HCT116 (cell line): Measurements from ENCODE around the gene CDKL4. TPM values are rescaled to one million over a fixed set of nuclear protein-coding genes. Genes with fewer than 3 reads are reported as not detected.
"Not testable (repeated sequence)": the region's sequence is repeated elsewhere in the genome, so short reads cannot be mapped to it uniquely, and the experiment has no call there.

Source experiments
- ATAC-seq: fragments of 200-7000 bp; cut with Tn5 transposase; 2 replicates; pipeline ENCODE4 v1.9.1; 2020; ENCODE audit warnings: mild to moderate bottlenecking, moderate library complexity
- BruUV-seq: library from RNA; stranded (reverse); fragments of 400-500 nt; replicated peaks from 2 replicates; lab custom pipeline; 2021; lab: Mats Ljungman, UMichigan
- CTCF ChIA-PET: fragments of 300-600 bp; sonication (Branson Sonifier 250); formaldehyde crosslinking; loops from one replicate; lab custom pipeline; 2021; ENCODE audit warnings: antibody characterized with exemption; lab: Charles Lee
- POLR2A ChIA-PET: fragments of 300-600, 350-600 bp; sonication (Branson Sonifier 250); formaldehyde crosslinking; loops from one replicate; lab custom pipeline; 2021; ENCODE audit warnings: antibody characterized with exemption; lab: Charles Lee
- RAD21 ChIA-PET, 2 experiments: fragments of 300-600 bp; sonication (Branson Sonifier 250); formaldehyde crosslinking; loops; one replicate each; lab custom pipeline; 2023; ENCODE audit warnings: low total read pairs in 2 of 2; ENCODE audit not compliant: uncharacterized antibody in 2 of 2, unreplicated experiment in 2 of 2, low non-redundant PET in 1 of 2; lab: Charles Lee
- DNase-seq: peaks from one replicate; pipeline ENCODE4 v3.0.0-alpha.2; 2010; ENCODE audit warnings: low read depth, low spot score
- H2AFZ ChIP-seq: fragments of 200-600 bp; shearing (Covaris generic), sonication (generic); 2 replicates; pipeline ENCODE4 v1.6.1; 2017; ENCODE audit warnings: low read depth, mixed run types, mixed read lengths, antibody characterized with exemption, low read length; ENCODE audit not compliant: poor library complexity, severe bottlenecking
- H3K27ac ChIP-seq: 2 replicates; pipeline ENCODE4 v1.5.1; 2012; ENCODE audit warnings: low read depth, low read length
- H3K27me3 ChIP-seq: fragments of 200-600 bp; sonication (generic); 2 replicates; pipeline ENCODE4 v1.6.1; 2016; ENCODE audit warnings: mixed run types, low read length, mixed read lengths; ENCODE audit not compliant: insufficient read depth
- H3K36me3 ChIP-seq, 2 experiments: fragments of 200-500 bp in 1 of 2; fragments of 200-600 bp in 1 of 2; sonication (Bioruptor generic) in 1 of 2; sonication (generic) in 1 of 2; 2 replicates each; pipeline versions ENCODE4 v1.5.1 to v1.6.1; 2014 to 2016; ENCODE audit warnings: low read length in 2 of 2, inconsistent platforms in 1 of 2, mixed read lengths in 1 of 2, mixed run types in 1 of 2; ENCODE audit not compliant: insufficient read depth in 2 of 2, control insufficient read depth in 1 of 2
- H3K4me1 ChIP-seq, 2 experiments: fragments of 200-600 bp in 1 of 2; sonication (generic) in 1 of 2; 2 replicates each; pipeline versions ENCODE4 v1.5.1 to v1.6.1; 2012 to 2017; ENCODE audit warnings: low read length in 2 of 2, inconsistent platforms in 1 of 2, mild to moderate bottlenecking in 1 of 2, mixed read lengths in 1 of 2, mixed run types in 1 of 2, moderate library complexity in 1 of 2; ENCODE audit not compliant: insufficient read depth in 2 of 2, control insufficient read depth in 1 of 2
- H3K4me2 ChIP-seq: fragments of 200-600 bp; sonication (generic); 2 replicates; pipeline ENCODE4 v1.6.1; 2017; ENCODE audit warnings: mixed run types, low read length, mixed read lengths
- H3K4me3 ChIP-seq, 2 experiments: fragments of 200-600 bp in 1 of 2; sonication (generic) in 1 of 2; replicated peaks in 1 of 2; 2 replicates each; pipeline ENCODE4 v1.5.1; 2011 to 2016; ENCODE audit warnings: low read length in 2 of 2, control low read depth in 1 of 2, low read depth in 1 of 2, mild to moderate bottlenecking in 1 of 2, mixed read lengths in 1 of 2, mixed run types in 1 of 2
- H3K79me2 ChIP-seq: fragments of 200-600 bp; sonication (generic); 2 replicates; pipeline ENCODE4 v1.6.1; 2017; ENCODE audit warnings: mild to moderate bottlenecking, mixed run types, low read length, moderate library complexity, mixed read lengths; ENCODE audit not compliant: insufficient read depth
- H3K9ac ChIP-seq: fragments of 200-600 bp; sonication (generic); 2 replicates; pipeline ENCODE4 v1.6.1; 2016; ENCODE audit warnings: low read length, mixed read lengths
- H3K9me2 ChIP-seq: fragments of 200-600 bp; sonication (generic), shearing (Covaris generic); 2 replicates; pipeline ENCODE4 v1.6.1; 2017; ENCODE audit warnings: mixed run types, mild to moderate bottlenecking, moderate library complexity; ENCODE audit not compliant: insufficient read depth
- H3K9me3 ChIP-seq, 2 experiments: fragments of 200-500 bp in 1 of 2; fragments of 200-600 bp in 1 of 2; sonication (Bioruptor generic) in 1 of 2; sonication (generic) in 1 of 2; 2 replicates each; pipeline ENCODE4 v1.6.1; 2014 to 2017; ENCODE audit warnings: low read length in 2 of 2, mixed read lengths in 2 of 2, inconsistent platforms in 1 of 2, low read depth in 1 of 2, mild to moderate bottlenecking in 1 of 2, mixed run types in 1 of 2, moderate library complexity in 1 of 2; ENCODE audit not compliant: control insufficient read depth in 1 of 2, insufficient read depth in 1 of 2
- H4K20me1 ChIP-seq: fragments of 200-600 bp; sonication (generic), shearing (Covaris generic); 2 replicates; pipeline ENCODE4 v1.6.1; 2017; ENCODE audit warnings: mixed run types, mild to moderate bottlenecking, moderate library complexity; ENCODE audit not compliant: insufficient read depth
- EZH2 ChIP-seq: fragments of 200-600 bp; sonication (generic); IDR thresholded peaks from 2 replicates; pipeline ENCODE4 v1.6.1; 2017; ENCODE audit warnings: antibody characterized with exemption, mixed run types
- POLR2AphosphoS5 ChIP-seq: IDR thresholded peaks from 2 replicates; pipeline ENCODE4 v1.6.1; 2011; ENCODE audit warnings: mild to moderate bottlenecking, low read depth, low read length, moderate library complexity
- SRF ChIP-seq: IDR thresholded peaks from 2 replicates; pipeline ENCODE4 v1.6.1; 2012; ENCODE audit warnings: low read depth
- TCF7L2 ChIP-seq: IDR thresholded peaks from 2 replicates; pipeline ENCODE4 v1.7.0; 2011; ENCODE audit warnings: borderline replicate concordance, inconsistent platforms; ENCODE audit not compliant: insufficient read depth, insufficient read length; ENCODE audit errors: extremely low read depth
- intact Hi-C: fragments of 100-400 bp; cut with micrococcal nuclease; formaldehyde crosslinking; loops from 2 replicates; pipeline ENCODE4 v1.10.0; 2022
- total RNA-seq: library from RNA; stranded (reverse); gene quantifications from one replicate; pipeline ENCODE4 v1.2.1, GENCODE V29; 2021; ENCODE audit not compliant: unreplicated experiment

CDKL4 gene
- total RNA-seq, 1 experiment from 2014 or later, result 0.27 TPM

GRCh38 chr2:39246382-39246980 lies 2.7 kb upstream of the CDKL4 start:
- H3K4me1 ChIP-seq, result no peaks in the 10 kb centered on the region
- no peak overlapping the region for H3K27ac ChIP-seq
- POLR2A ChIA-PET, result no interaction called here
- H3K36me3 ChIP-seq, result peaks cover 0 to 1% of the 10 kb centered on the region in 2 experiments; a peak in 1 of 4 replicates
- H3K9me2 ChIP-seq, result no peaks in the 10 kb centered on the region
- no peak overlapping the region for H2AFZ ChIP-seq
- no peak overlapping the region for H3K4me2 ChIP-seq
- BruUV-seq, result no TSS peak
- no peaks in the 10 kb centered on the region for H3K27me3 ChIP-seq
- intact Hi-C loops, result no loop called here
- RAD21 ChIA-PET, result no interaction called here
- H4K20me1 ChIP-seq, result no peaks in the 10 kb centered on the region
- ATAC-seq, result no peak
- no peak for TF ChIP-seq TCF7L2
- no peak for TF ChIP-seq SRF
- TF ChIP-seq EZH2, result no peak
- TF ChIP-seq POLR2AphosphoS5, result 0 out of 2 replicates have a peak, but pooled peaks have one; percentile 10
- no peak for DNase-seq
- CTCF ChIA-PET, result no interaction called here
- H3K9ac ChIP-seq, result no peak overlapping the region
- H3K9me3 ChIP-seq, result no peaks in the 10 kb centered on the region
- H3K4me3 ChIP-seq, result no peak overlapping the region
- no peaks in the 10 kb centered on the region for H3K79me2 ChIP-seq

- H2AFZ ChIP-seq, ATAC-seq, CTCF ChIA-PET, DNase-seq, RAD21 ChIA-PET, H3K79me2 ChIP-seq, H3K27me3 ChIP-seq, intact Hi-C loops, POLR2A ChIA-PET, H3K9ac ChIP-seq, H3K4me3 ChIP-seq, H3K9me3 ChIP-seq, H3K36me3 ChIP-seq, H4K20me1 ChIP-seq, BruUV-seq, H3K9me2 ChIP-seq, H3K4me2 ChIP-seq, H3K4me1 ChIP-seq, H3K27ac ChIP-seq: not testable (repeated sequence)
Measured at GRCh38 chr2:39244963-39245625, 1.3 kb upstream of the CDKL4 start.

- CTCF ChIA-PET, H2AFZ ChIP-seq, H3K4me3 ChIP-seq: not testable (repeated sequence)
Measured at GRCh38 chr2:39244241-39244862, 582 bp upstream of the CDKL4 start.

More at GRCh38 chr2:39244241-39244862, 582 bp upstream of the CDKL4 start:
- H3K27ac ChIP-seq, intact Hi-C loops, H3K27me3 ChIP-seq, H3K4me2 ChIP-seq, BruUV-seq, H4K20me1 ChIP-seq, H3K9me3 ChIP-seq, H3K9me2 ChIP-seq, POLR2A ChIA-PET, DNase-seq, H3K9ac ChIP-seq, H3K79me2 ChIP-seq, ATAC-seq, H3K4me1 ChIP-seq, RAD21 ChIA-PET, H3K36me3 ChIP-seq: not testable (repeated sequence)
